MCF 10A (cell line): ENCODE results near the gene CERS2. TPM values are rescaled to one million over a fixed set of nuclear protein-coding genes. Genes with fewer than 3 reads are reported as not detected.

Experiments
- BruUV-seq: library from RNA; stranded (reverse); fragments of 400-500 nt; replicated peaks from 2 replicates; lab custom pipeline; 2021; lab: Mats Ljungman, UMichigan
- CTCF ChIA-PET: fragments of 300-600 bp; sonication (Branson Sonifier 250); formaldehyde crosslinking; extraction: SDS; loops from one replicate; lab custom pipeline; 2021; ENCODE audit warnings: antibody characterized with exemption, inconsistent platforms; lab: Yijun Ruan, JAX
- POLR2A ChIA-PET: fragments of 300-600, 350-650 bp; sonication (Branson Sonifier 250); formaldehyde crosslinking; extraction: SDS; loops from one replicate; lab custom pipeline; 2020; ENCODE audit warnings: antibody characterized with exemption, inconsistent platforms; lab: Yijun Ruan, JAX
- DNase-seq: peaks from one replicate; pipeline ENCODE4 v3.0.0-alpha.2; 2018; ENCODE audit not compliant: unreplicated experiment
- H3K27ac Mint-ChIP-seq: one replicate; pipeline ENCODE4 v1.8.0; 2022; ENCODE audit warnings: mild to moderate bottlenecking, low read depth, mixed read lengths; ENCODE audit not compliant: unreplicated experiment
- H3K27me3 Mint-ChIP-seq: one replicate; pipeline ENCODE4 v1.8.0; 2022; ENCODE audit warnings: mixed read lengths; ENCODE audit not compliant: insufficient read depth, unreplicated experiment
- H3K36me3 Mint-ChIP-seq: one replicate; pipeline ENCODE4 v1.8.0; 2022; ENCODE audit warnings: mild to moderate bottlenecking, moderate library complexity, mixed read lengths; ENCODE audit not compliant: insufficient read depth, unreplicated experiment
- H3K4me1 Mint-ChIP-seq: one replicate; pipeline ENCODE4 v1.8.0; 2022; ENCODE audit warnings: mixed read lengths; ENCODE audit not compliant: insufficient read depth, unreplicated experiment
- H3K4me3 Mint-ChIP-seq: one replicate; pipeline ENCODE4 v1.8.0; 2022; ENCODE audit warnings: mild to moderate bottlenecking, moderate library complexity, mixed read lengths; ENCODE audit not compliant: unreplicated experiment
- H3K9me3 Mint-ChIP-seq: one replicate; pipeline ENCODE4 v1.8.0; 2022; ENCODE audit warnings: mixed read lengths; ENCODE audit not compliant: unreplicated experiment
- intact Hi-C: fragments of 100-400 bp; cut with micrococcal nuclease; formaldehyde crosslinking; loops from 2 replicates; pipeline ENCODE4 v1.14.1; 2022
- total RNA-seq: library from RNA; stranded (reverse); gene quantifications from 2 replicates; pipeline ENCODE4 v1.2.3, GENCODE V29; 2022
- TF ChIP-seq, protein P1 (sequence below): fragments of 200-600 bp; IDR thresholded peaks from one replicate; pipeline ENCODE4 v1.8.0; 2022; ENCODE audit warnings: antibody characterized with exemption, mild to moderate bottlenecking; ENCODE audit not compliant: unreplicated experiment

CERS2 gene
- total RNA-seq, 1 experiment from 2014 or later, result 270 TPM

DNA sequence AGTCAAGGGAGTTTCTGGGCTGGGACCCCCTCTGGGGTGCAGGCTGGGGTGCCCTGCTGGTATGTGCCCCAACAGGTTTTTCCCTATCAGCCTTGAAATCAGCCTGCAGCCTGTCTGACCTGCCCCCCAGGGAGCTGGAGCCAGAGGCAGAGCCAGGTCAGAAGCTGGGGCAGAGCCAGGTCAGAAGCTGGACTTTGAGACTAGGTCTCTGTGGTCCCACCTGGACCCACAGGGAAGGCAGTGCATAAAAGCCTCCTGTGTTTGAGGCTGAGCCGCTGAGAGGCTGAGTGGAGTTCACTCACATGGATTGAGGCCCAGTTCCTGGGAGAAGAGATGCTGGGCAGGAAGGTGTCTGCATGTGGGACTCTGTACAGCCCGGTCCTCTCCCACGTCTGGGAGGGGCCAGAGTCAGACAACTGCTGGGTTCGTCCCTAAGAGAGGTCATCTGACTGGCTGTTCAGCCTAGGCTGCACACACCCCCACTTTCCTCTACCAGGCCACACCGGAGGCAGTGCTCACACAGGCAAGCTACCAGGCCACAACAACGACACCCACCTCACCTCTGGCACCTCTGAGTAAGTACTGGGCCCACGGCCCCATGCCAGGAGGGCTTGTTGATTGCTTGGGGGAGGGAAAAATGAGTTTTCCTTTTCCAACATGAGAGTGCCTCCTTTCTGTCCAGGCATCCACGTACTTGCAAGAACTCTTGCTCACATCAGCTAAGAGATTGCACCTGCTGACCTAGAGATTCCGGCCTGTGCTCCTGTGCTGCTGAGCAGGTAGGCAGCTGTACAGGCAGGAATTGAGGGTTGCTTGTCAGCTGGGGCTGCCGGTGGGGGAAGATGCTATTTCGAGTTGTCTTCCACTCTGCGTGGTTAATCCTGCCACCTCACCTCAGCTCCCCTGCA is 7.4 kb upstream of the CERS2 start, which contains the start of gene ANXA9:
Gene ANXA9 (plus strand): TSS at position 488 of the 908 bp plus-strand sequence. CDS start 814 bp downstream, outside the sequence.
- Mint-ChIP-seq H3K9me3 (no peaks in the 10 kb centered on the region), H3K36me3 (no peaks in the 10 kb centered on the region), H3K4me1 (peaks cover 33% of the 10 kb centered on the region), H3K27me3 (no peaks in the 10 kb centered on the region), H3K4me3 (no peak within 1 kb of the TSS), H3K27ac (peak within 1 kb of the TSS; percentile 20)
- intact Hi-C loops, result loop anchor here (5.0 kb wide), 1 partner anchor 430 kb away; no protein-coding TSS in a partner anchor
- no TSS peak for BruUV-seq
- TF ChIP-seq, protein P1, sequence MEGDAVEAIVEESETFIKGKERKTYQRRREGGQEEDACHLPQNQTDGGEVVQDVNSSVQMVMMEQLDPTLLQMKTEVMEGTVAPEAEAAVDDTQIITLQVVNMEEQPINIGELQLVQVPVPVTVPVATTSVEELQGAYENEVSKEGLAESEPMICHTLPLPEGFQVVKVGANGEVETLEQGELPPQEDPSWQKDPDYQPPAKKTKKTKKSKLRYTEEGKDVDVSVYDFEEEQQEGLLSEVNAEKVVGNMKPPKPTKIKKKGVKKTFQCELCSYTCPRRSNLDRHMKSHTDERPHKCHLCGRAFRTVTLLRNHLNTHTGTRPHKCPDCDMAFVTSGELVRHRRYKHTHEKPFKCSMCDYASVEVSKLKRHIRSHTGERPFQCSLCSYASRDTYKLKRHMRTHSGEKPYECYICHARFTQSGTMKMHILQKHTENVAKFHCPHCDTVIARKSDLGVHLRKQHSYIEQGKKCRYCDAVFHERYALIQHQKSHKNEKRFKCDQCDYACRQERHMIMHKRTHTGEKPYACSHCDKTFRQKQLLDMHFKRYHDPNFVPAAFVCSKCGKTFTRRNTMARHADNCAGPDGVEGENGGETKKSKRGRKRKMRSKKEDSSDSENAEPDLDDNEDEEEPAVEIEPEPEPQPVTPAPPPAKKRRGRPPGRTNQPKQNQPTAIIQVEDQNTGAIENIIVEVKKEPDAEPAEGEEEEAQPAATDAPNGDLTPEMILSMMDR, result no peak
- ChIA-PET CTCF (interaction anchor here (0.6 to 14.2 kb wide), 7 partner anchors 15 to 422 kb away, joined by 4 to 302 read pairs (median 5); partner anchors contain the start of gene MINDY1), POLR2A (interaction anchor here (0.7 to 3.6 kb wide), 11 partner anchors 8 to 494 kb away, joined by 3 to 41 read pairs (median 5); partner anchors contain the start of gene MINDY1)
- no peak for DNase-seq

- peak; percentile 57 for DNase-seq
- intact Hi-C loops, result loop anchor here (5.0 kb wide), 1 partner anchor 429 kb away; no protein-coding TSS in a partner anchor
- Mint-ChIP-seq H3K27me3 (no peaks in the 10 kb centered on the region), H3K4me3 (no peak overlapping the region), H3K36me3 (no peaks in the 10 kb centered on the region), H3K4me1 (peaks cover 40% of the 10 kb centered on the region), H3K9me3 (no peaks in the 10 kb centered on the region), H3K27ac (peak overlapping the region; percentile 20)
- CTCF ChIA-PET, result interaction anchor here (0.6 to 14.2 kb wide), 10 partner anchors 11 to 423 kb away, joined by 3 to 302 read pairs (median 5); partner anchors contain the start of gene MINDY1
- TF ChIP-seq, protein P1, result no peak
- POLR2A ChIA-PET, result interaction anchor here (0.7 to 3.6 kb wide), 12 partner anchors 8 to 59 kb away, joined by 3 to 41 read pairs (median 4); partner anchors contain the start of genes MINDY1 and SETDB1
- no TSS peak for BruUV-seq
Observed at GRCh38 chr1:150981177-150981804, 6.7 kb upstream of the CERS2 start.

- Mint-ChIP-seq H3K27ac (no peak overlapping the region), H3K27me3 (no peaks in the 10 kb centered on the region), H3K9me3 (no peaks in the 10 kb centered on the region), H3K36me3 (no peaks in the 10 kb centered on the region), H3K4me3 (no peak overlapping the region), H3K4me1 (peaks cover 32% of the 10 kb centered on the region)
- TF ChIP-seq, protein P1, result peak; percentile 100
- POLR2A ChIA-PET, result interaction anchor here (0.7 to 3.7 kb wide), 6 partner anchors 16 to 53 kb away, joined by 3 to 43 read pairs (median 15); partner anchors contain the start of genes MINDY1 and SETDB1
- no TSS peak for BruUV-seq
- intact Hi-C loops, result loop anchor here (1.0 to 5.0 kb wide), 5 partner anchors 27 to 517 kb away; partner anchors contain the start of genes ENSA and MINDY1
- DNase-seq, result peak; percentile 95
- CTCF ChIA-PET, result interaction anchor here (0.6 to 14.2 kb wide), 27 partner anchors 9 to 626 kb away, joined by 3 to 302 read pairs (median 4); partner anchors contain the start of genes ADAMTSL4 and MINDY1
Observed at GRCh38 chr1:150979092-150980056, 4.7 kb upstream of the CERS2 start.
